H9 (cell line): ENCODE measurements around the gene HIPK1. TPM values are rescaled to one million over a fixed set of nuclear protein-coding genes. Genes with fewer than 3 reads are reported as not detected.

Experiments
- DNase-seq: peaks from one replicate; pipeline ENCODE4 v3.0.0-alpha.2; 2017
- H2AFZ ChIP-seq: one replicate; pipeline ENCODE4 v1.6.1; 2013; ENCODE audit warnings: mild to moderate bottlenecking, low read length, control low read depth, moderate library complexity
- H2AK5ac ChIP-seq: 2 replicates; pipeline ENCODE4 v1.6.1; 2013; ENCODE audit warnings: low read length, control low read depth, mixed read lengths; ENCODE audit not compliant: insufficient read length
- H2BK120ac ChIP-seq: one replicate; pipeline ENCODE4 v1.6.1; 2013; ENCODE audit warnings: low read depth, mild to moderate bottlenecking, low read length, control low read depth, inconsistent platforms; ENCODE audit not compliant: poor library complexity, severe bottlenecking
- H2BK12ac ChIP-seq: 2 replicates; pipeline ENCODE4 v1.6.1; 2013; ENCODE audit warnings: low read length, control low read depth, mixed read lengths, low read depth; ENCODE audit not compliant: insufficient read length
- H2BK15ac ChIP-seq: 2 replicates; pipeline ENCODE4 v1.6.1; 2013; ENCODE audit warnings: low read depth, low read length, control low read depth
- H2BK20ac ChIP-seq: one replicate; pipeline ENCODE4 v1.6.1; 2013; ENCODE audit warnings: low read depth, mild to moderate bottlenecking, low read length, control low read depth, inconsistent platforms; ENCODE audit not compliant: poor library complexity, severe bottlenecking
- H2BK5ac ChIP-seq: 2 replicates; pipeline ENCODE4 v1.6.1; 2013; ENCODE audit warnings: low read length, control low read depth, mixed read lengths; ENCODE audit not compliant: insufficient read length
- H3K14ac ChIP-seq: 2 replicates; pipeline ENCODE4 v1.6.1; 2013; ENCODE audit warnings: low read length, control low read depth; ENCODE audit not compliant: insufficient read depth
- H3K18ac ChIP-seq: 2 replicates; pipeline ENCODE4 v1.6.1; 2013; ENCODE audit warnings: low read depth, mild to moderate bottlenecking, mixed read lengths, low read length, control low read depth; ENCODE audit not compliant: insufficient read length
- H3K23ac ChIP-seq: 2 replicates; pipeline ENCODE4 v1.6.1; 2013; ENCODE audit warnings: low read length, control low read depth, mixed read lengths, low read depth; ENCODE audit not compliant: insufficient read length
- H3K23me2 ChIP-seq: 2 replicates; pipeline ENCODE4 v1.6.1; 2013; ENCODE audit warnings: low read depth, mild to moderate bottlenecking, mixed read lengths, low read length, control low read depth; ENCODE audit not compliant: insufficient read length, poor library complexity, severe bottlenecking
- H3K27ac ChIP-seq: 2 replicates; pipeline ENCODE4 v1.5.1; 2013; ENCODE audit warnings: low read length, control low read depth, mixed read lengths, low read depth; ENCODE audit not compliant: insufficient read length
- H3K27me3 ChIP-seq: 2 replicates; pipeline ENCODE4 v1.6.1; 2013; ENCODE audit warnings: low read length, control low read depth, inconsistent platforms; ENCODE audit not compliant: insufficient read depth
- H3K4ac ChIP-seq: 2 replicates; pipeline ENCODE4 v1.6.1; 2013; ENCODE audit warnings: low read depth, mild to moderate bottlenecking, control low read depth, inconsistent platforms, low read length, moderate library complexity
- H3K4me1 ChIP-seq: 2 replicates; pipeline ENCODE4 v1.6.1; 2013; ENCODE audit warnings: low read length, control low read depth, inconsistent platforms; ENCODE audit not compliant: insufficient read depth
- H3K4me2 ChIP-seq: 2 replicates; pipeline ENCODE4 v1.6.1; 2013; ENCODE audit warnings: low read length, control low read depth, mixed read lengths; ENCODE audit not compliant: insufficient read length, insufficient read depth
- H3K56ac ChIP-seq: 2 replicates; pipeline ENCODE4 v1.6.1; 2013; ENCODE audit warnings: low read depth, mild to moderate bottlenecking, mixed read lengths, low read length, control low read depth; ENCODE audit not compliant: insufficient read length
- H3K79me1 ChIP-seq: 2 replicates; pipeline ENCODE4 v1.6.1; 2013; ENCODE audit warnings: low read depth, mild to moderate bottlenecking, moderate library complexity, low read length, control low read depth, inconsistent platforms; ENCODE audit not compliant: insufficient read depth, poor library complexity, severe bottlenecking
- H3K79me2 ChIP-seq: 2 replicates; pipeline ENCODE4 v1.6.1; 2013; ENCODE audit warnings: low read length, control low read depth, inconsistent platforms; ENCODE audit not compliant: insufficient read depth
- H3K9ac ChIP-seq: 2 replicates; pipeline ENCODE4 v1.6.1; 2013; ENCODE audit warnings: low read length, control low read depth, mixed read lengths; ENCODE audit not compliant: insufficient read length; ENCODE audit errors: extremely low read depth
- H3K9me3 ChIP-seq: one replicate; pipeline ENCODE4 v1.6.1; 2013; ENCODE audit warnings: low read depth, low read length, inconsistent platforms; ENCODE audit not compliant: control insufficient read depth
- H3T11ph ChIP-seq: one replicate; pipeline ENCODE4 v1.6.1; 2013; ENCODE audit warnings: mild to moderate bottlenecking, low read length, control low read depth, inconsistent platforms
- H4K20me1 ChIP-seq: one replicate; pipeline ENCODE4 v1.6.1; 2013; ENCODE audit not compliant: control insufficient read depth, insufficient read length, insufficient read depth
- H4K5ac ChIP-seq: 2 replicates; pipeline ENCODE4 v1.6.1; 2013; ENCODE audit warnings: low read depth, mild to moderate bottlenecking, mixed read lengths, low read length, control low read depth; ENCODE audit not compliant: insufficient read length
- H4K8ac ChIP-seq: replicated peaks from 2 replicates; pipeline ENCODE4 v1.6.1; 2013; ENCODE audit warnings: low read length, control low read depth, mixed read lengths, low read depth; ENCODE audit not compliant: insufficient read length
- H4K91ac ChIP-seq: 2 replicates; pipeline ENCODE4 v1.6.1; 2013; ENCODE audit warnings: low read depth, mild to moderate bottlenecking, moderate library complexity, mixed read lengths, low read length, control low read depth; ENCODE audit not compliant: insufficient read length
- H3K27ac Mint-ChIP-seq, 3 experiments: 2 replicates in 2 of 3; 3 replicates in 1 of 3; pipeline ENCODE4 v1.8.0; 2020 to 2021; ENCODE audit warnings: mixed read lengths in 3 of 3, mild to moderate bottlenecking in 1 of 3, moderate library complexity in 1 of 3
- H3K27me3 Mint-ChIP-seq: 2 replicates; pipeline ENCODE4 v1.8.0; 2021; ENCODE audit warnings: low read depth, mild to moderate bottlenecking, moderate library complexity, mixed read lengths
- H3K36me3 Mint-ChIP-seq, 3 experiments: 2 replicates in 2 of 3; 3 replicates in 1 of 3; pipeline ENCODE4 v1.8.0; 2020 to 2021; ENCODE audit warnings: low read depth in 3 of 3, mixed read lengths in 3 of 3; ENCODE audit not compliant: insufficient read depth in 1 of 3
- H3K4me1 Mint-ChIP-seq, 2 experiments: 2 replicates each; pipeline ENCODE4 v1.8.0; 2020; ENCODE audit warnings: mixed read lengths in 2 of 2
- H3K4me3 Mint-ChIP-seq, 2 experiments: 2 replicates in 1 of 2; 3 replicates in 1 of 2; pipeline ENCODE4 v1.8.0; 2020 to 2021; ENCODE audit warnings: mild to moderate bottlenecking in 2 of 2, mixed read lengths in 2 of 2, moderate library complexity in 1 of 2
- H3K9me3 Mint-ChIP-seq, 2 experiments: 2 replicates in 1 of 2; 3 replicates in 1 of 2; pipeline ENCODE4 v1.8.0; 2020; ENCODE audit warnings: mild to moderate bottlenecking in 2 of 2, mixed read lengths in 2 of 2, moderate library complexity in 1 of 2
- WGBS: extraction: QIAGEN DNeasy Blood & Tissue Kit; methylation state at CpG from one replicate; pipeline ENCODE4 v1.1.7; 2013; ENCODE audit warnings: missing lambda C conversion rate, low lambda C conversion rate, mixed read lengths; ENCODE audit not compliant: insufficient read length; ENCODE audit errors: extremely low coverage; 5-methylcytosine and 5-hydroxymethylcytosine counted together
- total RNA-seq: library from RNA; stranded (reverse); gene quantifications from 2 replicates; pipeline ENCODE4 v1.2.1, GENCODE V29; 2021
- TF ChIP-seq, protein P1 (sequence below): fragments of 200-600 bp; sonication (generic); conservative IDR thresholded peaks from 3 replicates; pipeline ENCODE4 v1.8.0; 2021; ENCODE audit warnings: antibody characterized with exemption, mild to moderate bottlenecking

The HIPK1 gene
- total RNA-seq, 1 experiment from 2014 or later = 65.7 TPM

GRCh38 chr1:113987259-113987658 lies 58.1 kb downstream of the HIPK1 start:
- WGBS = no CpG with 5 or more reads among the region's 5 CpGs
- Histone ChIP-seq H3K27me3 (no peaks in the 10 kb centered on the region), H3K4ac (no peak overlapping the region), H2BK12ac (no peak overlapping the region), H3K27ac (no peak overlapping the region), H3K18ac (no peak overlapping the region), H4K5ac (no peak overlapping the region), H3K4me1 (peaks cover 5% of the 10 kb centered on the region; the same call in 1 of the 2 replicates), H3K14ac (no peak overlapping the region), H2AFZ (no peak overlapping the region), H4K8ac (no peak overlapping the region), H3K79me2 (no peaks in the 10 kb centered on the region), H4K20me1 (no peaks in the 10 kb centered on the region), H3K23ac (no peak overlapping the region), H3K9me3 (peaks cover 10% of the 10 kb centered on the region), H2AK5ac (no peak overlapping the region), H2BK20ac (no peak overlapping the region), H3T11ph (no peak overlapping the region), H4K91ac (no peak overlapping the region), H3K4me2 (no peak overlapping the region), H2BK15ac (no peak overlapping the region), H3K79me1 (no peaks in the 10 kb centered on the region), H3K9ac (no peak overlapping the region), H3K23me2 (no peaks in the 10 kb centered on the region), H2BK120ac (no peak overlapping the region), H2BK5ac (no peak overlapping the region), H3K56ac (no peak overlapping the region)
- H3K27ac Mint-ChIP-seq = no peak overlapping the region
- TF ChIP-seq, protein P1, sequence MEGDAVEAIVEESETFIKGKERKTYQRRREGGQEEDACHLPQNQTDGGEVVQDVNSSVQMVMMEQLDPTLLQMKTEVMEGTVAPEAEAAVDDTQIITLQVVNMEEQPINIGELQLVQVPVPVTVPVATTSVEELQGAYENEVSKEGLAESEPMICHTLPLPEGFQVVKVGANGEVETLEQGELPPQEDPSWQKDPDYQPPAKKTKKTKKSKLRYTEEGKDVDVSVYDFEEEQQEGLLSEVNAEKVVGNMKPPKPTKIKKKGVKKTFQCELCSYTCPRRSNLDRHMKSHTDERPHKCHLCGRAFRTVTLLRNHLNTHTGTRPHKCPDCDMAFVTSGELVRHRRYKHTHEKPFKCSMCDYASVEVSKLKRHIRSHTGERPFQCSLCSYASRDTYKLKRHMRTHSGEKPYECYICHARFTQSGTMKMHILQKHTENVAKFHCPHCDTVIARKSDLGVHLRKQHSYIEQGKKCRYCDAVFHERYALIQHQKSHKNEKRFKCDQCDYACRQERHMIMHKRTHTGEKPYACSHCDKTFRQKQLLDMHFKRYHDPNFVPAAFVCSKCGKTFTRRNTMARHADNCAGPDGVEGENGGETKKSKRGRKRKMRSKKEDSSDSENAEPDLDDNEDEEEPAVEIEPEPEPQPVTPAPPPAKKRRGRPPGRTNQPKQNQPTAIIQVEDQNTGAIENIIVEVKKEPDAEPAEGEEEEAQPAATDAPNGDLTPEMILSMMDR = no peak
- H3K4me3 Mint-ChIP-seq = no peak overlapping the region
- H3K36me3 Mint-ChIP-seq = peaks cover 39 to 56% (median 54%) of the 10 kb centered on the region in 3 experiments
- peaks cover 32 to 35% of the 10 kb centered on the region in 2 experiments for H3K9me3 Mint-ChIP-seq
- DNase-seq = no peak
- H3K4me1 Mint-ChIP-seq = peaks cover 15% of the 10 kb centered on the region in 2 experiments
- peaks cover 6% of the 10 kb centered on the region for H3K27me3 Mint-ChIP-seq
